GM10847 (cell line): Measurements from ENCODE around the gene PXDN.

Experiments
- POLR2A ChIP-seq: IDR thresholded peaks from 2 replicates; pipeline ENCODE4 v1.6.1; 2011; ENCODE audit not compliant: insufficient read length; ENCODE audit errors: extremely low read depth

PXDN gene

GRCh38 chr2:1588978-1589621, 155.2 kb downstream of the PXDN start:
- no peak for TF ChIP-seq POLR2A

GRCh38 chr2:1588051-1588977, 156.0 kb downstream of the PXDN start:
- TF ChIP-seq POLR2A: no peak

GRCh38 chr2:1586923-1587840, 157.1 kb downstream of the PXDN start:
- TF ChIP-seq POLR2A: no peak

- no peak for TF ChIP-seq POLR2A
Observed at GRCh38 chr2:1586251-1586922, 157.9 kb downstream of the PXDN start.

GRCh38 chr2:1585635-1586034, 158.7 kb downstream of the PXDN start:
- no peak for TF ChIP-seq POLR2A

- TF ChIP-seq POLR2A: no peak
Observed at GRCh38 chr2:1584691-1585485, 159.4 kb downstream of the PXDN start.

- no peak for TF ChIP-seq POLR2A
Observed at GRCh38 chr2:1584051-1584531, 160.2 kb downstream of the PXDN start.

- TF ChIP-seq POLR2A: no peak
Observed at GRCh38 chr2:1582891-1583341, 161.4 kb downstream of the PXDN start.

GRCh38 chr2:1581965-1582625, 162.2 kb downstream of the PXDN start:
- no peak for TF ChIP-seq POLR2A
